Peyer's patch (tissue), 4 donors: ENCODE results near the gene FASTK. TPM values are rescaled to one million over a fixed set of nuclear protein-coding genes. Genes with fewer than 3 reads are reported as not detected.
A peak's percentile ranks its signal among the peaks of the same experiment; 100 is the strongest.

Experiments
- DNase-seq, 3 donors: peaks; one replicate each; pipeline ENCODE4 v3.0.0-alpha.2; 2017 to 2019
- H3K27ac ChIP-seq, 4 donors: fragments of 200-600 bp; sonication (generic); one replicate each; pipeline ENCODE4 v1.5.1; 2016 to 2019
- H3K27me3 ChIP-seq, 2 donors: fragments of 200-600 bp; sonication (generic); one replicate each; pipeline ENCODE4 v1.5.1; 2019
- H3K36me3 ChIP-seq, 3 donors: fragments of 200-600 bp; sonication (generic); one replicate each; pipeline ENCODE4 v1.5.1; 2016 to 2019
- H3K4me1 ChIP-seq, 4 donors: fragments of 200-600 bp; sonication (generic); one replicate each; pipeline ENCODE4 v1.5.1; 2016 to 2019
- H3K4me3 ChIP-seq, 4 donors: fragments of 200-600 bp; sonication (generic); 1 replicate in 3 of 4; 2 replicates in 1 of 4; pipeline ENCODE4 v1.5.1; 2016 to 2019; ENCODE audit warnings: mild to moderate bottlenecking in 1 of 4
- H3K9me3 ChIP-seq, 4 donors: fragments of 200-600 bp; sonication (generic); one replicate each; pipeline ENCODE4 v1.5.1; 2016 to 2019; ENCODE audit warnings: mild to moderate bottlenecking in 1 of 4
- POLR2A ChIP-seq, 2 donors: fragments of 450-650 bp; IDR thresholded peaks; one replicate each; pipeline ENCODE4 v1.5.1; 2017; ENCODE audit warnings: antibody characterized with exemption in 2 of 2, mild to moderate bottlenecking in 2 of 2, moderate library complexity in 2 of 2
- total RNA-seq, 4 donors: library from RNA; depleted of rRNA; stranded (reverse); fragments of >200 nt; gene quantifications; one replicate each; pipeline ENCODE4 v1.1.0, GENCODE V29; 2016
- TF ChIP-seq, protein P1 (sequence below), 6 experiments: fragments of 450-650 bp in 4 of 6; fragments of 200-600 bp in 2 of 6; sonication (generic) in 1 of 6; IDR thresholded peaks; one replicate each; pipeline ENCODE4 v1.5.1; 2017 to 2019; ENCODE audit warnings: antibody characterized with exemption in 6 of 6, mild to moderate bottlenecking in 3 of 6, moderate library complexity in 1 of 6

FASTK gene
- total RNA-seq, 4 donors from 2014 or later: 99.0 to 239 (median 158) TPM

DNA sequence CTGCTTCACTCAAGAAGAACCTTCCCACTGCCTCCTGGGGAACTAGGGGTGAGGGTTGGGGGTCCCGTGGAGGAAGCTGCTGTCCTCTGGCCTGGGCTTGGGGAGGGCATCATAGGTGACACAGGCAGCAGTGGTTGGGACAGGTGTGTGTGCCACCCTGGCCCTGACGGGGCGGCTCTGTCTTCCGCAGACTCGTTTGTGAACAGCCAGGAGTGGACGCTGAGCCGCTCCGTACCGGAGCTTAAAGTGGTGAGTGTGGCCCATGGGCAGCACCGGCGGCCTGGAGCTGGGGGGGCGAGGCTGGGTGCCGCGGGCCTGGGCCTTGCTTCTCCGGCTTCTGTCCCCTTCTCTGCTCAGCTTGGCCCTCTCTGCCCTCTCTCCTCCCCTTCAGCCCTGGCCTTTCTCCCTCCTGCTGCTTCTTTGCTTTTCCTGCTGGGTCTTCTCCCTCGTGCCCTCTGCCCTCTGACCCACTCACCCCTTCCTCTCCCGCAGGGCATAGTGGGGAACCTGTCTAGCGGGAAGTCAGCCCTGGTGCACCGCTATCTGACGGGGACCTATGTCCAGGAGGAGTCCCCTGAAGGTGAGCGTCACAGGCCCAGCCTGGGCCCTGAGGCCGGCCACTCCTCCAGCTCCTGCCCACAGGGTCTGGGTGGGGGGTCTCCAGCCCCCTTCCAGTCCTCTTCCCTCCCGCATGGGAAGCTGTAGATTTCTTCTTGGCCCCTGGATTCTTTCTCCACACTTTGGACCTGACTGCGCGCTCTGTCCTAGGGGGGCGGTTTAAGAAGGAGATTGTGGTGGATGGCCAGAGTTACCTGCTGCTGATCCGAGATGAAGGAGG is 36.2 kb upstream of the FASTK start:
- TF ChIP-seq POLR2A (IDR thresholded peaks at IDR 0.05): no peak
- TF ChIP-seq, protein P1, sequence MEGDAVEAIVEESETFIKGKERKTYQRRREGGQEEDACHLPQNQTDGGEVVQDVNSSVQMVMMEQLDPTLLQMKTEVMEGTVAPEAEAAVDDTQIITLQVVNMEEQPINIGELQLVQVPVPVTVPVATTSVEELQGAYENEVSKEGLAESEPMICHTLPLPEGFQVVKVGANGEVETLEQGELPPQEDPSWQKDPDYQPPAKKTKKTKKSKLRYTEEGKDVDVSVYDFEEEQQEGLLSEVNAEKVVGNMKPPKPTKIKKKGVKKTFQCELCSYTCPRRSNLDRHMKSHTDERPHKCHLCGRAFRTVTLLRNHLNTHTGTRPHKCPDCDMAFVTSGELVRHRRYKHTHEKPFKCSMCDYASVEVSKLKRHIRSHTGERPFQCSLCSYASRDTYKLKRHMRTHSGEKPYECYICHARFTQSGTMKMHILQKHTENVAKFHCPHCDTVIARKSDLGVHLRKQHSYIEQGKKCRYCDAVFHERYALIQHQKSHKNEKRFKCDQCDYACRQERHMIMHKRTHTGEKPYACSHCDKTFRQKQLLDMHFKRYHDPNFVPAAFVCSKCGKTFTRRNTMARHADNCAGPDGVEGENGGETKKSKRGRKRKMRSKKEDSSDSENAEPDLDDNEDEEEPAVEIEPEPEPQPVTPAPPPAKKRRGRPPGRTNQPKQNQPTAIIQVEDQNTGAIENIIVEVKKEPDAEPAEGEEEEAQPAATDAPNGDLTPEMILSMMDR (IDR thresholded peaks at IDR 0.05): no peak
- H3K4me1 ChIP-seq: peaks cover 0 to 17% (median 4%) of the 10 kb centered on the region in 4 donors
- H3K4me3 ChIP-seq: no peak overlapping the region
- no peak for DNase-seq
- H3K9me3 ChIP-seq: no peaks in the 10 kb centered on the region
- no peak overlapping the region for H3K27ac ChIP-seq
- no peaks in the 10 kb centered on the region for H3K27me3 ChIP-seq
- peaks cover 0 to 48% (median 0%) of the 10 kb centered on the region in 3 donors for H3K36me3 ChIP-seq

DNA sequence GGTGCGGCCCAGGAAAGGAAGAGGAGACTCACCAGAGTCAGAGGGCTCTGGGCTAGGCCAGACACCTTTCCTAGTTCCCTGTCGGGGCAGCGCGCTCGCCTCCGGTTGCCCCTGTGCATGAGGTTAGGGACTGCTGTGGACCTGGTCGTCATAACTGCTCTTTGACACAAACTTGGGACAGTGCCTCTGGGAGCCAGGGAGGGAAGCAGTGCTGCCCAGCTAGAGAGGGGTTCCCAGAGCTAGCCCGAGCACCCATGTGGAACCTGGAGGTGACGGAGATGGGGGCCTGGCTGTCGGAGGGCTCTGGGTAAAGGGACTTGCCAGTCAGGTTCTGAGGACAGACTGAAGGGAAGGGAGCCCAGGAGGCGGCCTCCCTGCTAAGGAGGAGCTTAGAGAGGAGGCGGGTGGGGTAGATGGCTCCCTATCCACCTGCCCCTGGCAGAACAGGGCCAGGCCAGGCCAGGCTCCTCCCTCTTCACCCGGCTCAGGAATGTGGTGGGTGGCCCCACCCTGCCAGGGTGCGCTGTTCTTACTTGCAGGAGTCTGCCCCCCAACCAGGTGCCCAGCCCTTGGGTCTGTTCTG is 35.3 kb upstream of the FASTK start:
- peaks cover 0 to 42% (median 0%) of the 10 kb centered on the region in 3 donors for H3K36me3 ChIP-seq

DNA sequence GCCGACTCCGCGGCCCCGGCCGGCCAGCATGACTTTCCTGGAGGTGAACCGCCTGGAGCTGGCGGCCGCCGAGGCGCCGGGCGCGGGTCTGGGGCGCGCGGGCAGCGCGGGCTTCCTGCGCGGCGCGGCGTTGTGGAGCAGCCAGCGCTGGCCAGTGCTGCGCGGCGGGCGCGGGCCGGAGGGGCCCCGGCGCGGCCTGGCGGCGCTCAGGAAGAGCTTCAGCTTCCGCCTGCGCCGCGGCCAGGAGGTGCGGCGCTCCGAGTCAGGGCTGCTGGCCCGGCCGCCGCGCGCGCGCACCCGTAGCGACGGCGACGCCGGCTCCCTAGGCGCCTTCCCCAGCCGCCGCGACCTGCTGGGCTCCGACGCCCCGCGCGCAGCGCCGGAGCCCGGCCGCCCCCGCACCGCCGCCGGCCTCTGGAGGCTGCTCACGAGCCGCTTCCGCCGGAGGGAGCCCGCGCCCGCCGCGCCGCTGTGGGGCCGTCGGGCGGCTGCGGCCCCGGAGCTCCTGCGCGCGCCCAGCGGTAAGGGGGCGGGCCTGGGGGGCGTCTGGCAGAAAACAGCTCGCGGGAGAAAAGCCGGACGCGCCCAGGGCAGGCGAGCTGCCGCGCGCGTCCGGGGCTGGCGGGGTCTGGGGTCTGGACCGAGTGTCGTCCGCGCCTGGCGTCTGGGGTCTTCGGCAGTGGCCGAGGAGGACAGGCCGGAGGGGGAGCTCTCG is 34.7 kb upstream of the FASTK start:
- H3K9me3 ChIP-seq: no peaks in the 10 kb centered on the region
- H3K36me3 ChIP-seq: peaks cover 0 to 35% (median 0%) of the 10 kb centered on the region in 3 donors
- peak overlapping the region in 3 of 4 donors; percentile 5 to 48 (median 40) for H3K4me3 ChIP-seq
- peaks cover 0 to 28% (median 4%) of the 10 kb centered on the region in 4 donors for H3K4me1 ChIP-seq
- H3K27me3 ChIP-seq: no peaks in the 10 kb centered on the region
- H3K27ac ChIP-seq: no peak overlapping the region
- DNase-seq: no peak
- TF ChIP-seq POLR2A (IDR thresholded peaks at IDR 0.05): no peak
- TF ChIP-seq, protein P1 (IDR thresholded peaks at IDR 0.05): peak in 1 of 6 experiments; percentile 4

More for the DNA sequence above, 35.3 kb upstream of the FASTK start:
- H3K4me1 ChIP-seq: peaks cover 0 to 22% (median 4%) of the 10 kb centered on the region in 4 donors
- peak in 1 of 3 donors; percentile 60 for DNase-seq
- TF ChIP-seq, protein P1 (IDR thresholded peaks at IDR 0.05): no peak
- TF ChIP-seq POLR2A (IDR thresholded peaks at IDR 0.05): no peak
- peak overlapping the region in 3 of 4 donors; percentile 5 to 48 (median 40) for H3K4me3 ChIP-seq
- no peak overlapping the region for H3K27ac ChIP-seq
- H3K27me3 ChIP-seq: no peaks in the 10 kb centered on the region
- H3K9me3 ChIP-seq: no peaks in the 10 kb centered on the region

DNA sequence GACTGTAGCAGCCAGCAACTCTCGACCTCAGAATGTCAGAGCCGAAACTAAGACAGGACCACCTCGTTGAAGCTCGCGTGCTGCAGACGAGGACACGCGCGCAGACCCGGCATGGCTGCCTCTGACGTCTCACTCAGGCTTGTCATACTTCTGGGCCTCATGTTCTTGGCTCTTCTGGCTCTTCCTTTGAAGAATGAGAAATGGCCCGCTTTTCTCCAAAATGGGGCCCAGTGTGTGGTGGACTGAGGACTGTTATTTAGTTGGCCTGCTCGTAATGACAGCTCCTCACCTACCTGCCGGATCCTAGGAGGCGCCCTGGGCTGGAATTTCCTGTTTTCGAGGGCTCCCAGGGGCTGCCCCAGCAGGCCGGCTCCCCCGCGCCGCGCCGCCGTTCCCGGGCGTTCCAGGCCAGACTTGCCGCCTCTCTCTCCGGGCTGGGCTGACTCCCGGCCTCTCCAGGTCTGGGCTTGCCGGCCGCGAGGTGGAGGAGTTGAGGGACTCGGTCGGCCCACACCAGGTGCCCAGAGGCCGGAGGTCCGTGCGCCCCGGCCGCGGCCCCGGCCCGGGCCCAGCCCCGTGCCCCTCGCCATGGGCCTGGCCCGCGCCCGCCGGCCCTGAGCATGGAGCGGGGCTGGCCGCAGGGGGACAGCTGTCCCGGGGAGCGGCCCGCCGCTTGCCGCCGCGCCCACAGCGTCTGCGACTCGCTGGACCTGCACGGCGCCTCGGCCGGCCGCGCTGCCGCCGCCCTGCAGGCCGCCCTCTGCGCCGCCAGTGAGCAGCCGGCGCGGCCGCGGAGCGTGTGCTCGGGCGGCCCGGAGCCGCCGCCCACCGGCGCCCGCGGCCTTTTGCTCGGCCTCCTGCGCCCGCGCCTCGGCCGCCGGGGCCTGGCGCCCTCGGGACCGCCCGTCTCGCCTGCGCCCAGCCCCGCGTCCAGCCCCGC is 33.8 kb upstream of the FASTK start:
- Histone ChIP-seq H3K27ac (no peak overlapping the region), H3K27me3 (no peaks in the 10 kb centered on the region), H3K36me3 (peaks cover 0 to 27% (median 0%) of the 10 kb centered on the region in 3 donors), H3K9me3 (no peaks in the 10 kb centered on the region), H3K4me1 (peaks cover 0 to 34% (median 4%) of the 10 kb centered on the region in 4 donors), H3K4me3 (peak overlapping the region in 3 of 4 donors; percentile 34 to 48 (median 40))
- TF ChIP-seq, protein P1 (IDR thresholded peaks at IDR 0.05): no peak
- TF ChIP-seq POLR2A (IDR thresholded peaks at IDR 0.05): no peak
- no peak for DNase-seq
